ENCODE results near the gene ENOX1. TPM values are rescaled to one million over a fixed set of nuclear protein-coding genes. Genes with fewer than 3 reads are reported as not detected.

The ENOX1 gene
- total RNA-seq, 2 experiments from 2014 or later, result 0.35 to 0.64 TPM

DNA sequence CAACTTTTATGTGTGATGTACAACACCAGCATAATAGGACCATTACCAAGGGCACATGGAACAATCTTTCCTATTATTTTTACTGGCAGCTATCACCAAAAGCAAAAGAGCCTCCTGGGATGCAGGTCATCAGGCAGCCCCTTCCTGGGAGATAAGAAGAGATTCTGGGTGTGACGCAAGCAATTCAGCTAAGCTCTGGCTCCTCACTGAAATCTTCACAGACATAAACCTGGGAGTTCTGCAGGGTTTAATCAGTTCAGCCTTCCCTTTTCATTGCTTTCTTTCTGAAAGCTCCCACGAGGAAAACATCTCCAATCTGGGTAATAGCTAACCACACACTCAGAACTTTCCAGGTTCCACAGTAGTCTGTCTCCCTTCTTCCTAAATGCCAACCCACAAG lies 341.1 kb downstream of the ENOX1 start:
- CTCF ChIA-PET, result no interaction called here
- Mint-ChIP-seq H3K4me1 (ENCODE audit: low read depth) (no peaks in the 10 kb centered on the region), H3K36me3 (ENCODE audit: low read depth) (no peaks in the 10 kb centered on the region), H3K4me3 (no peak overlapping the region), H3K27ac (no peak overlapping the region), H3K9me3 (no peaks in the 10 kb centered on the region), H3K27me3 (ENCODE audit: low read depth) (peaks cover 11% of the 10 kb centered on the region)
- intact Hi-C loops (cut with micrococcal nuclease), result loop anchor here (10.0 kb wide), 1 partner anchor 359 kb away; no protein-coding TSS in a partner anchor
- DNase-seq, result no peak

DNA sequence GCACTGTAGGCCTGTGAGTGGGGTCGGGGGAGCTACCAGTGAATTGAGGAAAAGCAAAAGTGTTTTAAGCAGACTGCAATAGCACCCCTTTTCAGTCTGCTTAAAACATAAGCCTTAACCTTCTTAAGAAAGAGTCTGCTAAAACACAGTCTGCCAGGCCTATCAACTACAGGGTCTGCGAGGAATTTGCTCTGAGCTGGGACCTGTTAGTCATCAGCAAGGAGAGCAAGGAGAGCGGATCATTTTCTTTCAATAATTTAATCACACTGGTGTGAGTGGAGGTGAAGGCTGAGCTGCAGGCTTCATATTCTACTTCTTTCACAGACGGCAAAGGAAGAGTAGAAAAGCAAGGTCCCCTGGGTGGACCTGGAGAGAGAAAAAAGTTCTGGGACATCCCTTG lies 342.7 kb downstream of the ENOX1 start:
- Mint-ChIP-seq H3K36me3 (ENCODE audit: low read depth) (no peaks in the 10 kb centered on the region), H3K4me3 (no peak overlapping the region), H3K27ac (no peak overlapping the region), H3K27me3 (ENCODE audit: low read depth) (peaks cover 11% of the 10 kb centered on the region), H3K4me1 (ENCODE audit: low read depth) (no peaks in the 10 kb centered on the region), H3K9me3 (no peaks in the 10 kb centered on the region)
- CTCF ChIA-PET, result interaction anchor here (0.6 kb wide), 1 partner anchor 17 kb away, joined by 3 read pairs; no protein-coding TSS in a partner anchor
- no peak for DNase-seq
- intact Hi-C loops (cut with micrococcal nuclease), result loop anchor here (10.0 kb wide), 1 partner anchor 361 kb away; no protein-coding TSS in a partner anchor

DNA sequence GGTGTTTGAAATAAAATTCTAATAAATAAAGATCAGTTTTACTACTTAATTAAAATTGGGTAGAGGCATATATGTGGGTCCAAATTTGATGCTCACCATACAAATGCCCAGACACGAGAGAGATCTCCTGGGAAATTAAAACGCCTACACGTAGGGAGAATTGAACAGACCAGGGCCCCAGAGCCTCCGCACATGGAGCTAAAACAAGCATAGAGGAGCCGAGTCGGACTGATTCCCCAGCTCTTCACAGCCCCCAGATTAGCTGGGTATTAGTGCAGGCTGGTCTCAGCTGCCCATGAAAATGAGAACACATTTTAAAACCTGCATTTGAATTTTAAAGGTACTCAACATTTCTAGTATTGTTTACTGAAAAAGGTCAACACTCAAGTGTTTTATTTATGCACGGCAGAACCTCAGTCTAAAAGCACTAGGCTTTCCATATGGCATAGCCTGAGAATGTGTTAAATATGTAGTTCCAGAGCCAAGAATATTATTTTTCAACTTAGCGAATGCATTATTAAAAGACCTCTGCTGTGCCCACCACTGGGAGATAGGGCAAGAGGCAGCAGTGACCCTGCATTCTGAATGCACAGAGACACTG lies 344.8 kb downstream of the ENOX1 start:
- Mint-ChIP-seq H3K4me1 (ENCODE audit: low read depth) (no peaks in the 10 kb centered on the region), H3K36me3 (ENCODE audit: low read depth) (no peaks in the 10 kb centered on the region), H3K27ac (no peak overlapping the region), H3K9me3 (no peaks in the 10 kb centered on the region), H3K27me3 (ENCODE audit: low read depth) (peaks cover 6% of the 10 kb centered on the region), H3K4me3 (no peak overlapping the region)
- CTCF ChIA-PET, result no interaction called here
- DNase-seq, result no peak
- intact Hi-C loops (cut with micrococcal nuclease), result loop anchor here (10.0 kb wide), 1 partner anchor 363 kb away; no protein-coding TSS in a partner anchor

DNA sequence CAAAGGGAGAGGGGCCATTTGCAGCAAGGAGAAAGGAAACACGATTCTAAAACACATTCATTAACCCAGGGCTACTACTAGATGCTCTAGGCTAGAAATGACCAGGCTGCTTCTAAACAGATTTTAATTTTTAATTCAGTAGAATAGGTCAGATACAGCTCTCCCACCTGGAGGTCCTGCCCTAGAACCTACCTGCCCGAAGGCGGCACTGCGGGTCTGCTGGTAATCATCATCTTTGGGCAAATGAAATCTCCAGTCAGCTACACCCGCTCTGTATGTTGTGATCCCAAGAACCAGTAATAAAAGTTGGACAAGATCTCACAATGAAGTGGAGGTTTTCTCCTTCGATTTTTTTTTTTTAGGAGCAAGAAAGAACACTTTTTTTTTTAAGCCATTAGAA lies 345.3 kb downstream of the ENOX1 start:
- no peak for DNase-seq
- intact Hi-C loops (cut with micrococcal nuclease), result loop anchor here (10.0 kb wide), 1 partner anchor 363 kb away; no protein-coding TSS in a partner anchor
- Mint-ChIP-seq H3K27ac (no peak overlapping the region), H3K36me3 (ENCODE audit: low read depth) (no peaks in the 10 kb centered on the region), H3K27me3 (ENCODE audit: low read depth) (peaks cover 6% of the 10 kb centered on the region), H3K4me3 (no peak overlapping the region), H3K9me3 (no peaks in the 10 kb centered on the region), H3K4me1 (ENCODE audit: low read depth) (no peaks in the 10 kb centered on the region)
- CTCF ChIA-PET, result no interaction called here

DNA sequence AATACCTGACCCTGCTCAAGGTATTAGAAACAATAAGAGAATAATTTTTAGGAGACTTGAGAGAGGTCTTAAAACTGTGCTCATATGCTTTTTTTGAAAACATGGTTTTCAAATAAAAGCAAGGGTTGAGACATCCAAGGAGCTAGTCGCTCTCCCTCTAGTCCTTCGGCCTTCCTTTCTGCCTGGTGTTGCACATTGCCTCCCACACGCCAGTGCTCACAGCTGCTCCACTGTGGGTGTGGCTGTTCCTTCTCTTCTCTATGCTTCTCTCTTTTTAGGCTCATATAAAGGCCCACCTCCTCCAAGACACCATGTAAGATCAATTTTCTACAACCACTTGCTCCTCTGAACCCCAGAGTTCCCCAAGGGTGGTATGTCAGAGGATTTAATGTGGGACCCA lies 352.6 kb downstream of the ENOX1 start:
- H3K9me3 Mint-ChIP-seq, result no peaks in the 10 kb centered on the region
- intact Hi-C loops (cut with micrococcal nuclease), result no loop called here
- no peaks in the 10 kb centered on the region for H3K4me1 Mint-ChIP-seq (ENCODE audit: low read depth)
- CTCF ChIA-PET, result no interaction called here
- no peaks in the 10 kb centered on the region for H3K36me3 Mint-ChIP-seq (ENCODE audit: low read depth)
- H3K4me3 Mint-ChIP-seq, result no peak overlapping the region
- no peaks in the 10 kb centered on the region for H3K27me3 Mint-ChIP-seq (ENCODE audit: low read depth)
- no peak for DNase-seq
- H3K27ac Mint-ChIP-seq, result no peak overlapping the region

DNA sequence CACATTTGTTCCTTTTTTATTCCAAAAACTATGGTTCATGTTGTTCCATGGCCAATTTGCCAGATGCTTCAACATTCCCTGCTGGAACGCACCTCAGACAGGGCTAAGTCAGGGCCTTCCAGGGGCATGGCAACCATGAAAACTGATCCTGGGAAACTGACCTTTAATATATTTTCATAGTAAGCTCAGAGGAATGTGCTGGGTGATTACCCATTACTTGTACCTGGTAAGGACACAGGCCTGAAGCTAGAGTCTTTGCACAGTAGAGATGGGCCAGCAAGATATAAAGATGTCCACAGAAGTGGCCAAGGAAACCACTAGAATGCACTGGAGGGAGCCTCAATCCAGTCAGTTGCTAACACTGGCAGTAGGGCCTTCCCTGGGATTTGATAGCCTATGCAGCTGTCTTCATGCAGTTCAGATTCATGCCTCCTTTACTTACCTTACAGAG lies 353.1 kb downstream of the ENOX1 start:
- intact Hi-C loops (cut with micrococcal nuclease), result no loop called here
- H3K4me3 Mint-ChIP-seq, result no peak overlapping the region
- CTCF ChIA-PET, result no interaction called here
- no peak for DNase-seq
- H3K27ac Mint-ChIP-seq, result no peak overlapping the region
- H3K4me1 Mint-ChIP-seq (ENCODE audit: low read depth), result no peaks in the 10 kb centered on the region
- H3K36me3 Mint-ChIP-seq (ENCODE audit: low read depth), result no peaks in the 10 kb centered on the region
- no peaks in the 10 kb centered on the region for H3K9me3 Mint-ChIP-seq
- H3K27me3 Mint-ChIP-seq (ENCODE audit: low read depth), result no peaks in the 10 kb centered on the region

DNA sequence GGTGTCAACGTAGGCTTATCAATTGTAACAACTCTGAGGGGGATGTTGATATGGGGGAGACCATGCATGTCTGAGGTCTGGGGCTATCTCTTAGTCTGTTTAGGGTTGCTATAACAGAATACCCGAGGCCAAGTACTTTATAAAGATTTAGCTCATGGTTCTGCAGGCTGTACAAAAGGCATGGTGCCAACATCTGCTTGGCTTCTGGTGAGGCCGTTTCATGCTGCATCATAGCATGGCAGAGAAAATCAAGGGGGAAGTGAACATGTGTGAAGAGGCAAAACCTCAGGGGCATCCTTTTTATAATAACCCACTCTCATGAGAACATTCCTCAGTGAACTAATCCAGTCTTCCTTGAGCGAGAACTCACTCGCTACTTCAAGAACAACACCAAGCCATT lies 353.8 kb downstream of the ENOX1 start:
- intact Hi-C loops (cut with micrococcal nuclease), result no loop called here
- Mint-ChIP-seq H3K4me1 (ENCODE audit: low read depth) (no peaks in the 10 kb centered on the region), H3K4me3 (no peak overlapping the region), H3K27ac (no peak overlapping the region), H3K9me3 (no peaks in the 10 kb centered on the region), H3K27me3 (ENCODE audit: low read depth) (no peaks in the 10 kb centered on the region), H3K36me3 (ENCODE audit: low read depth) (no peaks in the 10 kb centered on the region)
- DNase-seq, result no peak
- CTCF ChIA-PET, result no interaction called here

DNA sequence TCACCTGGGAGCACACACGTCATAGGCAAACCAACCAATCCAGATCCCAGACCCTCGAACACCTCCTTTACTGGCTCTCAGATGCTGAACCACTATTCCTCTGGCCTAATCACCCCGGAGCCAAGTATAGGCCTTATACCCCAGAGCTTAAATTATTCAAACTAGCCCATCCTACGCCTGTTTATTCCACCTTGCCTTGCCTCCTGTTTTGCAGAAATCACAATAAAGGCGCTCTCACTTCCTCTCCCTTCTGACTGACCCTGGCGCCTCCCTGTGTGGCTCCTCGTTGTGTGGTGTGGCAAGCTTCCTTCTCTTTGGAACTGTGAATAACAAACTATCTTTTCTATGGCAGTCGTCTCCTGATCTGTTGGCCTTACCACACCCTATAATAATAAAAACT lies 354.9 kb downstream of the ENOX1 start:
- no peak for DNase-seq
- CTCF ChIA-PET, result no interaction called here
- Mint-ChIP-seq H3K4me1 (ENCODE audit: low read depth) (no peaks in the 10 kb centered on the region), H3K36me3 (ENCODE audit: low read depth) (no peaks in the 10 kb centered on the region), H3K4me3 (no peak overlapping the region), H3K27me3 (ENCODE audit: low read depth) (no peaks in the 10 kb centered on the region), H3K27ac (no peak overlapping the region), H3K9me3 (no peaks in the 10 kb centered on the region)
- intact Hi-C loops (cut with micrococcal nuclease), result no loop called here

DNA sequence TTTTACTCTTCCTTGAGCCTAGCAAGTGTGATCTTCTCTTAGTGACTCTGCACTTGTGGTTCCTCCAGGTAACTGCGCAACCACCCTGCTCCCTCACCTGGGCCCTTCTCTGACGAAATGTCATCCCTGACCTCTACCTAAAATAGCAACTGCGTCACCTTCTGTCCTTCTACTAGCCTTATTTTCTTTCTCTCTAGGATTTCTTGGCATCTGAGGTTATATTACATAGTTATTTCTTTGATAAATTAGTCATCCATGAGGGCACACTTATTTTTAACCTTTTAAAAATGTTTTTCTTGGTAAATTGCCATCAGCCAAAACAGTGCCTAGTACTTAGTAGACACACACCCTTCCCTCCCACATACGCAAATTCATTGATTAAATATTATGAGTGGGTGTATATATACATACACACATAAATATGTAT lies 355.5 kb downstream of the ENOX1 start:
- Mint-ChIP-seq H3K4me3 (no peak overlapping the region), H3K4me1 (ENCODE audit: low read depth) (no peaks in the 10 kb centered on the region), H3K9me3 (no peaks in the 10 kb centered on the region), H3K27ac (no peak overlapping the region), H3K27me3 (ENCODE audit: low read depth) (no peaks in the 10 kb centered on the region), H3K36me3 (ENCODE audit: low read depth) (no peaks in the 10 kb centered on the region)
- no peak for DNase-seq
- intact Hi-C loops (cut with micrococcal nuclease), result no loop called here
- CTCF ChIA-PET, result no interaction called here

DNA sequence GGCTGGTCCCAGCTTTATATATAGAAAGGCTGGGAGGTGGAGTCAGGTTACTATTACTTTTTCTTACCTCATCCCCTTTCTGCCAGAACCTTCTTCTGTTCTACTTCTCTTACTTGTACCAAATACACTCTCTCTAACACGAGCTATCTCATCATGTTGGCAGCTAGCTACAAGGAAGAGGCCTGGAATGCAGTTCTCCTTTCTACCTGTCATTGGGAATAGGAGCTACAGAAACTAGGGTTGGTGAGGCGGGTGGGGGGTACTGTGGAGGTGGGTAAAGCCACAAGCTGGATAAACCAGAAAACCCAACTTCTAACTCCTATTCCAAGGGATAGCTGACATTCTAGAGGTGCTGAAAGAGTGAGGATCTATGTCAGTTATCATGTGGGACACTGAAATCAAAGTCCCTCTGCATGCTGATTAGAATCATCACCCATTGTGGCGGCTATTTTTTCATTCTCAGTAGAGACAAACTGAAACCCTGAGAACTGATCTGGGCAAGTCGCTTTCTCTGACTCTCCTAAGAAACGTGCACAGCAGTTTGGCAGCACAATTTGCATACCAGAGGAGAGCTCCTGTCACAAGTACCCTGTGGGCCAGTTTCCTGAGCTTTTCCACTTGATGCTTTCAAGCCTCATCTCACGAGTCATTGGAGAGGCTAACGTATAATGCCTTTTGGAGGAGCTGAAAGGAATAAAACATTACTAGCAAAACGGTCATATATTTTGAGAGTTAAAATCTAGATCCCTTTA lies 358.1 kb downstream of the ENOX1 start:
- H3K4me1 Mint-ChIP-seq (ENCODE audit: low read depth), result no peaks in the 10 kb centered on the region
- no peak for DNase-seq
- no peaks in the 10 kb centered on the region for H3K9me3 Mint-ChIP-seq
- no peak overlapping the region for H3K27ac Mint-ChIP-seq
- intact Hi-C loops (cut with micrococcal nuclease), result no loop called here
- H3K27me3 Mint-ChIP-seq (ENCODE audit: low read depth), result no peaks in the 10 kb centered on the region
- H3K4me3 Mint-ChIP-seq, result no peak overlapping the region
- no peaks in the 10 kb centered on the region for H3K36me3 Mint-ChIP-seq (ENCODE audit: low read depth)
- CTCF ChIA-PET, result no interaction called here

DNA sequence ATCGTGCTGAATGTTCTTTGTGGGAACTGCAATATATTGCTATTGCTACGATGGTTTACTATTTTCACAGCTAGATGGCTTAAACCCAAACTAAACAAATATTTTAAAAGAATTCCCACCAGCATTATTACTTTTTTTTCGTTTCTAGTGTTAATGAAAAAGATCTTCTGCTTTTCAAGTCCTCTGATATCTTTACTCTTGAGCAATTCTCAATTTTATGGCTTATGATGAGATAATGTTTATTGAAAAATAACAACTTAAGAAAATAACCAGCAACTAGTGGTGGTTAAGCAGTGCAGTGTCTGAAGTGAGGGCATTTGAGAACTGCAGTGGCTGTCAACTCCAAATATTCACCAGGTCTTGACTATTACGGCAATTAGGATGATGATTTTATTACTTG lies 360.4 kb downstream of the ENOX1 start:
- H3K4me1 Mint-ChIP-seq (ENCODE audit: low read depth), result no peaks in the 10 kb centered on the region
- intact Hi-C loops (cut with micrococcal nuclease), result no loop called here
- H3K27me3 Mint-ChIP-seq (ENCODE audit: low read depth), result no peaks in the 10 kb centered on the region
- CTCF ChIA-PET, result interaction anchor here (0.6 kb wide), 1 partner anchor 18 kb away, joined by 3 read pairs; no protein-coding TSS in a partner anchor
- no peak overlapping the region for H3K4me3 Mint-ChIP-seq
- H3K9me3 Mint-ChIP-seq, result no peaks in the 10 kb centered on the region
- no peaks in the 10 kb centered on the region for H3K36me3 Mint-ChIP-seq (ENCODE audit: low read depth)
- DNase-seq, result no peak
- H3K27ac Mint-ChIP-seq, result no peak overlapping the region

DNA sequence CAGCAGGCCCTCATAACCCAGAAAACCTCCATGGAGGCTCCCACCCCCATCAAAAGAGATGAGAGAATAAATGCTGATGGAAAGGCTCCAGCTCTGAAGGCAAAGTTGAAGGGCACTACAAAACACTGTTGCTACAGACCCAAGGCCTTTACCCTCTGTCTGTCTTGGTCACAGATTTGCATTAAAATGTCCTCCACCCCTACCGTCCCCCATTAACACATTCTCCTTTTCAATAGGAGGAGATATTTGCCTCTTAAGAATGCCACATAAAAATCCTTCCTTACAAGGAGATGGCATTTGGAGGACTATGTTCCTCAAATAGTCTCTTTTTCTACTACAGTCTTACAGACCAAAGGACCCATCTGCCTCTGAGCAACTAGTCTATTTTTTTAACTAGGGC lies 361.5 kb downstream of the ENOX1 start:
- Mint-ChIP-seq H3K27ac (no peak overlapping the region), H3K4me3 (no peak overlapping the region), H3K4me1 (ENCODE audit: low read depth) (no peaks in the 10 kb centered on the region), H3K36me3 (ENCODE audit: low read depth) (no peaks in the 10 kb centered on the region), H3K9me3 (no peaks in the 10 kb centered on the region), H3K27me3 (ENCODE audit: low read depth) (no peaks in the 10 kb centered on the region)
- intact Hi-C loops (cut with micrococcal nuclease), result no loop called here
- CTCF ChIA-PET, result interaction anchor here (0.6 kb wide), 1 partner anchor 29 kb away, joined by 5 read pairs; no protein-coding TSS in a partner anchor
- DNase-seq, result no peak

DNA sequence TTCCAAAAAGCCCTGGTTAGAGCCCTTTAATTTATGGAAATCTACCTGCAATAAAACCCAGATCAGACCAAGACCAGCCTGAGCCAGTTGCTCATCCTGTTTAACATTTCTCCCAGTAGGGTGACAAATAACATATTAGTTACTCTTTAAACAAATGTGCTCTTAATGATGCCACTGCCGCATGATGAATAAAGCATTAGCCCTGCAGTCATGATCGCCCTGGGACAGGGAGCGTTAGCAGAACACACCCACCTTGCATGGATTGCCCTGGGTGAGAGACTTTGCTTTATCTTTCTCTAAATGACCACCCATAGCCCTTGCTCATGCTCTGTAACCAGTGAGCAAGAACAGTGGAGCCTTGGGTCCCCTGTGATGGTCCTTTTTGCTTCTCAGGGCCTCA lies 362.4 kb downstream of the ENOX1 start:
- Mint-ChIP-seq H3K27me3 (ENCODE audit: low read depth) (no peaks in the 10 kb centered on the region), H3K27ac (no peak overlapping the region), H3K4me1 (ENCODE audit: low read depth) (no peaks in the 10 kb centered on the region), H3K9me3 (no peaks in the 10 kb centered on the region), H3K4me3 (no peak overlapping the region), H3K36me3 (ENCODE audit: low read depth) (no peaks in the 10 kb centered on the region)
- CTCF ChIA-PET, result no interaction called here
- intact Hi-C loops (cut with micrococcal nuclease), result no loop called here
- DNase-seq, result no peak

All from activated naive CD4-positive, alpha-beta T cell treated with anti-CD3 and anti-CD28 coated beads for 36 hours (primary cell).